Choroid plexus epithelial cell (primary cell): Measurements from ENCODE around the gene IMMP2L.
"Not testable (repeated sequence)": the region's sequence is repeated elsewhere in the genome, so short reads cannot be mapped to it uniquely, and the experiment has no call there.

ENCODE experiments used
- DNase-seq: peaks from one replicate; pipeline ENCODE4 v3.0.0-alpha.2; 2010; ENCODE audit warnings: low read depth
- H3K4me3 ChIP-seq: 2 replicates; pipeline ENCODE4 v1.5.1; 2011; ENCODE audit warnings: low read depth, mild to moderate bottlenecking, control low read depth, low read length, moderate library complexity
- CTCF ChIP-seq: conservative IDR thresholded peaks from 2 replicates; pipeline ENCODE4 v1.5.1; 2011; ENCODE audit warnings: low read depth, mild to moderate bottlenecking, control low read depth, inconsistent platforms, low read length, moderate library complexity

Gene IMMP2L

GRCh38 chr7:111459065-111459756 is 103.1 kb downstream of the IMMP2L start:
- TF ChIP-seq CTCF: no peak
- no peak for DNase-seq

GRCh38 chr7:111450705-111451104 is 111.6 kb downstream of the IMMP2L start:
- DNase-seq, H3K4me3 ChIP-seq: not testable (repeated sequence)

More at GRCh38 chr7:111459065-111459756, 103.1 kb downstream of the IMMP2L start:
- H3K4me3 ChIP-seq: no peak overlapping the region

GRCh38 chr7:111447502-111447901 is 114.8 kb downstream of the IMMP2L start:
- not testable (repeated sequence) for H3K4me3 ChIP-seq, DNase-seq

- peak; percentile 3 for DNase-seq
- no peak for TF ChIP-seq CTCF
- H3K4me3 ChIP-seq: no peak overlapping the region
Measured at GRCh38 chr7:111439977-111440376, 122.3 kb downstream of the IMMP2L start.

GRCh38 chr7:111438369-111439289 is 123.7 kb downstream of the IMMP2L start:
- H3K4me3 ChIP-seq: no peak overlapping the region
- peak; percentile 83 for DNase-seq
- no peak for TF ChIP-seq CTCF

GRCh38 chr7:111437736-111438135 is 124.6 kb downstream of the IMMP2L start:
- peak; percentile 33 for DNase-seq
- TF ChIP-seq CTCF: no peak

GRCh38 chr7:111436608-111437007 is 125.7 kb downstream of the IMMP2L start:
- no peak for TF ChIP-seq CTCF
- DNase-seq: no peak
- H3K4me3 ChIP-seq: no peak overlapping the region

More at GRCh38 chr7:111437736-111438135, 124.6 kb downstream of the IMMP2L start:
- H3K4me3 ChIP-seq: no peak overlapping the region
